ENCODE measurements around the gene PRR18.

DNA sequence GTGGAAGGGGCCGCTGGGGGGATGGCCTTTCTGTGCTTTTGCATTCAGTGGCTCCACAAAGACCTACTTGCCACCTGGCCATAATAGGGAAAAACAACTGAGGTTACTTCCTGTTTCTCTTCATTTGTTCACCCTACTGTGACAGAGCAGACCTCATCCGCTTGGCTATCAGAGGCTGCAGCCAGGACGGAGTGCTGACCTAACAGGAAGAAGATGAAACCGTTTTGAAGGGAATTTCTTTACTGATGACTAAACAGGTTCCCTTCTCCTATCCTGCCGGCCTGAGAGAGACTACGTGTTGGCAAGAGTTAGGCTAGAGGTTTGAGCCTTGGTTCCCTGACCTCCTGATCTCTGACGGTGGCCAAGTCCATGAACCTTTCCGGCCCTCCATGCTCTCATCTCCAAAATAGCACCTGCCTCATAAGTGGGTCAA is 21.3 kb downstream of the PRR18 start:
- TF ChIP-seq POLR2A (IDR thresholded peaks at IDR 0.05; ENCODE audit: low read depth, low read length) = peak; percentile 55; the same call in 1 of the 2 replicates
- TF ChIP-seq TAF1 (IDR thresholded peaks at IDR 0.05; ENCODE audit: borderline replicate concordance, low read depth, low read length) = peak; percentile 46; the same call in 1 of the 2 replicates

Data from GM12892 (cell line).